ENCODE measurements around the gene ARHGEF10L.

- no peak for TF ChIP-seq CTCF (IDR thresholded peaks at IDR 0.05)
- TF ChIP-seq POLR2AphosphoS5 (IDR thresholded peaks at IDR 0.05; ENCODE audit: insufficient read depth in 1 of 2, low read depth in 1 of 2) = no peak
These were observed 100.9 kb downstream of the ARHGEF10L start for GRCh38 chr1:17640393-17640792.

Data from vagina (tissue), 2 donors.